HCT116 (cell line): ENCODE data around the gene CPT1B. TPM values are rescaled to one million over a fixed set of nuclear protein-coding genes. Genes with fewer than 3 reads are reported as not detected.
A peak's percentile ranks its signal among the peaks of the same experiment; 100 is the strongest.

Experiments used
- ATAC-seq: fragments of 200-7000 bp; cut with Tn5 transposase; 2 replicates; pipeline ENCODE4 v1.9.1; 2020; ENCODE audit warnings: mild to moderate bottlenecking, moderate library complexity
- BruUV-seq: library from RNA; stranded (reverse); fragments of 400-500 nt; replicated peaks from 2 replicates; lab custom pipeline; 2021; lab: Mats Ljungman, UMichigan
- CTCF ChIA-PET: fragments of 300-600 bp; sonication (Branson Sonifier 250); formaldehyde crosslinking; loops from one replicate; lab custom pipeline; 2021; ENCODE audit warnings: antibody characterized with exemption; lab: Charles Lee
- POLR2A ChIA-PET: fragments of 300-600, 350-600 bp; sonication (Branson Sonifier 250); formaldehyde crosslinking; loops from one replicate; lab custom pipeline; 2021; ENCODE audit warnings: antibody characterized with exemption; lab: Charles Lee
- RAD21 ChIA-PET, 2 experiments: fragments of 300-600 bp; sonication (Branson Sonifier 250); formaldehyde crosslinking; loops; one replicate each; lab custom pipeline; 2023; ENCODE audit warnings: low total read pairs in 2 of 2; ENCODE audit not compliant: uncharacterized antibody in 2 of 2, unreplicated experiment in 2 of 2, low non-redundant PET in 1 of 2; lab: Charles Lee
- DNase-seq: peaks from one replicate; pipeline ENCODE4 v3.0.0-alpha.2; 2010; ENCODE audit warnings: low read depth, low spot score
- H2AFZ ChIP-seq: fragments of 200-600 bp; shearing (Covaris generic), sonication (generic); 2 replicates; pipeline ENCODE4 v1.6.1; 2017; ENCODE audit warnings: low read depth, mixed run types, mixed read lengths, antibody characterized with exemption, low read length; ENCODE audit not compliant: poor library complexity, severe bottlenecking
- H3K27ac ChIP-seq: 2 replicates; pipeline ENCODE4 v1.5.1; 2012; ENCODE audit warnings: low read depth, low read length
- H3K27me3 ChIP-seq: fragments of 200-600 bp; sonication (generic); 2 replicates; pipeline ENCODE4 v1.6.1; 2016; ENCODE audit warnings: mixed run types, low read length, mixed read lengths; ENCODE audit not compliant: insufficient read depth
- H3K36me3 ChIP-seq, 2 experiments: fragments of 200-500 bp in 1 of 2; fragments of 200-600 bp in 1 of 2; sonication (Bioruptor generic) in 1 of 2; sonication (generic) in 1 of 2; 2 replicates each; pipeline versions ENCODE4 v1.5.1 to v1.6.1; 2014 to 2016; ENCODE audit warnings: low read length in 2 of 2, inconsistent platforms in 1 of 2, mixed read lengths in 1 of 2, mixed run types in 1 of 2; ENCODE audit not compliant: insufficient read depth in 2 of 2, control insufficient read depth in 1 of 2
- H3K4me1 ChIP-seq, 2 experiments: fragments of 200-600 bp in 1 of 2; sonication (generic) in 1 of 2; 2 replicates each; pipeline versions ENCODE4 v1.5.1 to v1.6.1; 2012 to 2017; ENCODE audit warnings: low read length in 2 of 2, inconsistent platforms in 1 of 2, mild to moderate bottlenecking in 1 of 2, mixed read lengths in 1 of 2, mixed run types in 1 of 2, moderate library complexity in 1 of 2; ENCODE audit not compliant: insufficient read depth in 2 of 2, control insufficient read depth in 1 of 2
- H3K4me2 ChIP-seq: fragments of 200-600 bp; sonication (generic); 2 replicates; pipeline ENCODE4 v1.6.1; 2017; ENCODE audit warnings: mixed run types, low read length, mixed read lengths
- H3K4me3 ChIP-seq, 2 experiments: fragments of 200-600 bp in 1 of 2; sonication (generic) in 1 of 2; replicated peaks in 1 of 2; 2 replicates each; pipeline ENCODE4 v1.5.1; 2011 to 2016; ENCODE audit warnings: low read length in 2 of 2, control low read depth in 1 of 2, low read depth in 1 of 2, mild to moderate bottlenecking in 1 of 2, mixed read lengths in 1 of 2, mixed run types in 1 of 2
- H3K79me2 ChIP-seq: fragments of 200-600 bp; sonication (generic); 2 replicates; pipeline ENCODE4 v1.6.1; 2017; ENCODE audit warnings: mild to moderate bottlenecking, mixed run types, low read length, moderate library complexity, mixed read lengths; ENCODE audit not compliant: insufficient read depth
- H3K9ac ChIP-seq: fragments of 200-600 bp; sonication (generic); 2 replicates; pipeline ENCODE4 v1.6.1; 2016; ENCODE audit warnings: low read length, mixed read lengths
- H3K9me2 ChIP-seq: fragments of 200-600 bp; sonication (generic), shearing (Covaris generic); 2 replicates; pipeline ENCODE4 v1.6.1; 2017; ENCODE audit warnings: mixed run types, mild to moderate bottlenecking, moderate library complexity; ENCODE audit not compliant: insufficient read depth
- H3K9me3 ChIP-seq, 2 experiments: fragments of 200-500 bp in 1 of 2; fragments of 200-600 bp in 1 of 2; sonication (Bioruptor generic) in 1 of 2; sonication (generic) in 1 of 2; 2 replicates each; pipeline ENCODE4 v1.6.1; 2014 to 2017; ENCODE audit warnings: low read length in 2 of 2, mixed read lengths in 2 of 2, inconsistent platforms in 1 of 2, low read depth in 1 of 2, mild to moderate bottlenecking in 1 of 2, mixed run types in 1 of 2, moderate library complexity in 1 of 2; ENCODE audit not compliant: control insufficient read depth in 1 of 2, insufficient read depth in 1 of 2
- H4K20me1 ChIP-seq: fragments of 200-600 bp; sonication (generic), shearing (Covaris generic); 2 replicates; pipeline ENCODE4 v1.6.1; 2017; ENCODE audit warnings: mixed run types, mild to moderate bottlenecking, moderate library complexity; ENCODE audit not compliant: insufficient read depth
- CBX3 ChIP-seq: IDR thresholded peaks from 2 replicates; pipeline ENCODE4 v1.6.1; 2012; ENCODE audit warnings: low read depth
- CTCF ChIP-seq, 3 experiments: fragments of 200-600 bp in 1 of 3; sonication (generic) in 1 of 3; IDR thresholded peaks in 2 of 3; conservative IDR thresholded peaks in 1 of 3; 2 replicates each; pipeline ENCODE4 v1.5.1; 2012 to 2017; ENCODE audit warnings: low read depth in 2 of 3, low read length in 2 of 3, antibody characterized with exemption in 1 of 3, borderline replicate concordance in 1 of 3, control low read depth in 1 of 3, mild to moderate bottlenecking in 1 of 3, mixed read lengths in 1 of 3, mixed run types in 1 of 3, moderate library complexity in 1 of 3; ENCODE audit not compliant: insufficient read depth in 1 of 3
- EGR1 ChIP-seq: IDR thresholded peaks from 2 replicates; pipeline ENCODE4 v1.6.1; 2012; ENCODE audit warnings: low read depth
- MAX ChIP-seq: IDR thresholded peaks from 2 replicates; pipeline ENCODE4 v1.6.1; 2012
- POLR2A ChIP-seq: IDR thresholded peaks from 2 replicates; pipeline ENCODE4 v1.7.0; 2011; ENCODE audit warnings: borderline replicate concordance; ENCODE audit not compliant: insufficient read depth, insufficient read length; ENCODE audit errors: extremely low read depth
- REST ChIP-seq: IDR thresholded peaks from 2 replicates; pipeline ENCODE4 v1.6.1; 2012; ENCODE audit warnings: low read depth
- SP1 ChIP-seq: IDR thresholded peaks from 2 replicates; pipeline ENCODE4 v1.6.1; 2012; ENCODE audit warnings: low read depth
- SRF ChIP-seq: IDR thresholded peaks from 2 replicates; pipeline ENCODE4 v1.6.1; 2012; ENCODE audit warnings: low read depth
- TCF7L2 ChIP-seq: IDR thresholded peaks from 2 replicates; pipeline ENCODE4 v1.7.0; 2011; ENCODE audit warnings: borderline replicate concordance, inconsistent platforms; ENCODE audit not compliant: insufficient read depth, insufficient read length; ENCODE audit errors: extremely low read depth
- intact Hi-C: fragments of 100-400 bp; cut with micrococcal nuclease; formaldehyde crosslinking; loops from 2 replicates; pipeline ENCODE4 v1.10.0; 2022
- total RNA-seq: library from RNA; stranded (reverse); gene quantifications from one replicate; pipeline ENCODE4 v1.2.1, GENCODE V29; 2021; ENCODE audit not compliant: unreplicated experiment

The CPT1B gene
- total RNA-seq, 1 experiment from 2014 or later: 35.1 TPM

DNA sequence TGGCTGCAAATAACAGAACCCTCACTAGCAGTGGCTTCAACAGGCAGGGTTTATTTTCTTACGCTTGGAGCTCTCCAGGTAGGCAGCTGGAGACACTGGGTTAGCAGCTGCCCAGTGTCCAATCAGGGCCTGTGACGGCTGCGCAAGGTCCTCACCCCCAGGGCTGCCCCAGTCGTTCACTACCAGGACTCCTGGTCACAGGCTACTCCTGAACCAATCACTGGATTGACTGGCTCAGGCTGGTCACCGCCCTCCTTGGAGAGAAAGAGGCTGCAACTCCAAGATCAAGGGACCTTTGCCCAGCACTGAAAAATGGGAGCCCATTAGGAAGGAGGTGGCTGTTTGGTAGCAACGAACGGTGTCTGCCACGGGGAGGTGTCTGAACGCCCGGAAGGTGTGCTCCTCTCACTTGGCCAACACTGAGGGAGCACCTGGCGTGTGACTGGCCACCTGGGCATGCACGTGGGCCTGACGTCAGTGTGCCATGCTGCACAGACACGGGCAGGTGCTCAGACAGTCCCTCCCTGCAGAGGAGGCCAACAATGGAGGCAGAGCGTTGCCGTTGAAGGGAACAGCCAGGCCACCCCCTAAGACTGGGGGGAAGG lies 44.6 kb upstream of the CPT1B start:
- H3K4me1 ChIP-seq: peaks cover 8 to 46% of the 10 kb centered on the region in 2 experiments; a peak in 3 of 4 replicates
- BruUV-seq: no TSS peak
- CTCF ChIA-PET: interaction anchor here (1.2 kb wide), 1 partner anchor 115 kb away, joined by 3 read pairs; the partner anchor contains the start of genes LMF2 and NCAPH2
- no peak overlapping the region for H3K9ac ChIP-seq
- H3K9me3 ChIP-seq: no peaks in the 10 kb centered on the region
- H3K4me2 ChIP-seq: peak overlapping the region; percentile 22
- H3K36me3 ChIP-seq: no peaks in the 10 kb centered on the region
- POLR2A ChIA-PET: no interaction called here
- no peak overlapping the region for H2AFZ ChIP-seq
- RAD21 ChIA-PET: no interaction called here
- intact Hi-C loops: loop anchor here (5.0 kb wide), 1 partner anchor 91 kb away; the partner anchor contains the start of gene TYMP
- no peaks in the 10 kb centered on the region for H3K79me2 ChIP-seq
- no peak overlapping the region for H3K4me3 ChIP-seq
- DNase-seq: peak; percentile 67
- no peaks in the 10 kb centered on the region for H3K9me2 ChIP-seq
- no peak for TF ChIP-seq REST
- no peak for TF ChIP-seq SRF
- TF ChIP-seq CTCF (IDR thresholded peaks at IDR 0.05 in 2 of 3, conservative IDR thresholded peaks at IDR 0.05 in 1 of 3; ENCODE audit: borderline replicate concordance in 1 of 3, insufficient read depth in 1 of 3, low read depth in 2 of 3, low read length in 2 of 3): 0 out of 6 replicates have a peak, but pooled peaks of 1 of the 3 experiments have one; percentile 10
- no peak for TF ChIP-seq EGR1
- no peak for TF ChIP-seq SP1
- peak; percentile 35; the same call in 1 of the 2 replicates for TF ChIP-seq CBX3
- TF ChIP-seq TCF7L2: peak; percentile 8
- TF ChIP-seq MAX: peak; percentile 95
- peak; percentile 90 for TF ChIP-seq POLR2A
- H3K27me3 ChIP-seq: peaks cover 6% of the 10 kb centered on the region; the same call in 1 of the 2 replicates
- H4K20me1 ChIP-seq: no peaks in the 10 kb centered on the region
- H3K27ac ChIP-seq: peak overlapping the region; percentile 3; the same call in 1 of the 2 replicates
- peak; percentile 67 for ATAC-seq
